SU-DHL-6 (cell line): ENCODE measurements around the gene PMFBP1.

Source experiments
- H2AFZ ChIP-seq: fragments of 200-600 bp; sonication (generic); 2 replicates; pipeline ENCODE4 v1.6.1; 2014; ENCODE audit warnings: low read depth, mild to moderate bottlenecking, moderate library complexity, mixed read lengths, antibody characterized with exemption, low read length; ENCODE audit not compliant: severe bottlenecking
- H3F3A ChIP-seq: fragments of 200-600 bp; shearing (Covaris generic); 2 replicates; pipeline ENCODE4 v1.6.0; 2016; ENCODE audit warnings: antibody characterized with exemption, mild to moderate bottlenecking; ENCODE audit not compliant: insufficient read depth
- H3K27ac ChIP-seq: fragments of 200-600 bp; sonication (generic); 2 replicates; pipeline ENCODE4 v1.5.1; 2016; ENCODE audit warnings: low read depth, mild to moderate bottlenecking, low read length, moderate library complexity, mixed read lengths
- H3K27me3 ChIP-seq: fragments of 200-600 bp; sonication (generic), shearing (Covaris generic); 2 replicates; pipeline ENCODE4 v1.6.0; 2014; ENCODE audit warnings: mild to moderate bottlenecking, low read length
- H3K36me3 ChIP-seq: fragments of 200-600 bp; sonication (generic); 2 replicates; pipeline ENCODE4 v1.6.1; 2014; ENCODE audit warnings: mild to moderate bottlenecking, low read length, mixed read lengths
- H3K4me2 ChIP-seq: fragments of 300-600, 200-600 bp; shearing (Covaris generic), sonication (generic); 2 replicates; pipeline ENCODE4 v1.6.0; 2014; ENCODE audit warnings: low read length, low read depth, mild to moderate bottlenecking; ENCODE audit not compliant: poor library complexity, severe bottlenecking
- H3K4me3 ChIP-seq: fragments of 200-600 bp; sonication (generic); 2 replicates; pipeline ENCODE4 v1.5.1; 2014; ENCODE audit warnings: antibody characterized with exemption, low read length, mild to moderate bottlenecking, mixed read lengths; ENCODE audit not compliant: insufficient read depth, poor library complexity, severe bottlenecking
- H3K79me2 ChIP-seq: fragments of 200-600 bp; sonication (generic); 2 replicates; pipeline ENCODE4 v1.6.1; 2014; ENCODE audit warnings: mild to moderate bottlenecking, low read length, moderate library complexity; ENCODE audit not compliant: insufficient read depth
- H3K9ac ChIP-seq: fragments of 200-600 bp; sonication (generic); 2 replicates; pipeline ENCODE4 v1.7.0; 2014; ENCODE audit warnings: mild to moderate bottlenecking, low read length
- H3K9me2 ChIP-seq: fragments of 200-600 bp; sonication (generic); replicated peaks from 2 replicates; pipeline ENCODE4 v1.6.1; 2014; ENCODE audit warnings: low read length; ENCODE audit not compliant: insufficient read depth
- H3K9me3 ChIP-seq: fragments of 200-600 bp; sonication (generic); 2 replicates; pipeline ENCODE4 v1.6.1; 2014; ENCODE audit warnings: low read length, mixed read lengths; ENCODE audit not compliant: insufficient read depth
- H4K20me1 ChIP-seq: fragments of 200-600 bp; sonication (generic); 2 replicates; pipeline ENCODE4 v1.6.1; 2014; ENCODE audit warnings: low read depth, mild to moderate bottlenecking, antibody characterized with exemption, low read length, moderate library complexity, mixed read lengths
- EZH2phosphoT487 ChIP-seq: fragments of 200-600 bp; sonication (generic), shearing (Covaris generic); conservative IDR thresholded peaks from 2 replicates; pipeline ENCODE4 v1.6.1; 2018; ENCODE audit warnings: mild to moderate bottlenecking, antibody characterized with exemption, low read length, moderate library complexity, mixed read lengths
- TF ChIP-seq, protein P1 (sequence below): fragments of 200-600 bp; sonication (generic); IDR thresholded peaks from one replicate; pipeline ENCODE4 v1.5.1; 2017; ENCODE audit warnings: antibody characterized with exemption, mild to moderate bottlenecking, low read length, moderate library complexity; ENCODE audit not compliant: insufficient read depth, poor library complexity, severe bottlenecking

The PMFBP1 gene

GRCh38 chr16:72159386-72159785 is 12.6 kb downstream of the PMFBP1 start:
- H2AFZ ChIP-seq: no peak overlapping the region
- no peaks in the 10 kb centered on the region for H3K36me3 ChIP-seq

DNA sequence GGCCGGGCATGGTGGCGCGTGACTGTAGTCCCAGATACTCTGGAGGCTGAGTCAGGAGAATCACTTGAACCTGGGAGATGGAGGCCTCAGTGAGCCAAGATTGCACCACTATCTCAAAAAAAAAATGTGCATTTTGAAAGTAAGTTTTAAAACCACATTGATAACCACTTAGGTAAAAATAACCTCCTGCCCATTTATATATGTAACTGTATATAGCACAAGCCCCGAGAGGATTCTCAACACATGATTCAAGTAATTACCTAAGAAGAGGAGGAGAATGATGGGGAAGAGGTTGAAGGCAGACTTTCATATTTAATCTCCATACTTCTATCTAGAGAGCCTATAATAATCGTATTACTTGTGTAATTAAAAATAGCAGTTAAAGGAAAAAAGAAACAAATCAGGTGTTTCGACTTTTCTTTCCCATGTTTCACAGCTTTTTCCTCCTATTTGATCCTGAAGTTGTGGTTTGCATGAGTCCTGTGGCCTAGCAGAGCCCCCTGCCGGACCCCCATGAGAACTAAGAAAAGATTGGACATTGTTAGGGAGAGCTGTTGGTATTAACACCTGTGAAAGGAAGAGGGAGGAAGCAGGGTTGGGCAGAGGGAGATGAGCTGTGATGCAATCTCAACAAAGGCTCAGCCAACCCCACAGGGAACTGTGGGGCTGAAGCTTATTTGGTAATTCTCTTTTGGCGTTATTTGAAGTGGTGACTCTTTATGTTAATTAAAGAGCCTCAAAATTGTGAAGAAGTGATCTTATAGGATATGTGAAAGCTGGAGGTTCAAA is 22.1 kb downstream of the PMFBP1 start:
- no peaks in the 10 kb centered on the region for H3K27me3 ChIP-seq
- H3K36me3 ChIP-seq: no peaks in the 10 kb centered on the region
- no peak overlapping the region for H2AFZ ChIP-seq
- no peak overlapping the region for H3K4me3 ChIP-seq
- H3K27ac ChIP-seq: no peak overlapping the region
- H3K9me2 ChIP-seq: no peaks in the 10 kb centered on the region
- H3K9me3 ChIP-seq: no peaks in the 10 kb centered on the region
- no peaks in the 10 kb centered on the region for H3K79me2 ChIP-seq
- H3K9ac ChIP-seq: no peak overlapping the region
- no peak overlapping the region for H3K4me2 ChIP-seq
- TF ChIP-seq, protein P1, sequence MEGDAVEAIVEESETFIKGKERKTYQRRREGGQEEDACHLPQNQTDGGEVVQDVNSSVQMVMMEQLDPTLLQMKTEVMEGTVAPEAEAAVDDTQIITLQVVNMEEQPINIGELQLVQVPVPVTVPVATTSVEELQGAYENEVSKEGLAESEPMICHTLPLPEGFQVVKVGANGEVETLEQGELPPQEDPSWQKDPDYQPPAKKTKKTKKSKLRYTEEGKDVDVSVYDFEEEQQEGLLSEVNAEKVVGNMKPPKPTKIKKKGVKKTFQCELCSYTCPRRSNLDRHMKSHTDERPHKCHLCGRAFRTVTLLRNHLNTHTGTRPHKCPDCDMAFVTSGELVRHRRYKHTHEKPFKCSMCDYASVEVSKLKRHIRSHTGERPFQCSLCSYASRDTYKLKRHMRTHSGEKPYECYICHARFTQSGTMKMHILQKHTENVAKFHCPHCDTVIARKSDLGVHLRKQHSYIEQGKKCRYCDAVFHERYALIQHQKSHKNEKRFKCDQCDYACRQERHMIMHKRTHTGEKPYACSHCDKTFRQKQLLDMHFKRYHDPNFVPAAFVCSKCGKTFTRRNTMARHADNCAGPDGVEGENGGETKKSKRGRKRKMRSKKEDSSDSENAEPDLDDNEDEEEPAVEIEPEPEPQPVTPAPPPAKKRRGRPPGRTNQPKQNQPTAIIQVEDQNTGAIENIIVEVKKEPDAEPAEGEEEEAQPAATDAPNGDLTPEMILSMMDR: no peak
- no peak for TF ChIP-seq EZH2phosphoT487
- H4K20me1 ChIP-seq: no peaks in the 10 kb centered on the region
- H3F3A ChIP-seq: no peaks in the 10 kb centered on the region

More at GRCh38 chr16:72159386-72159785, 12.6 kb downstream of the PMFBP1 start:
- Histone ChIP-seq H3K27me3 (no peaks in the 10 kb centered on the region), H3K9me3 (no peaks in the 10 kb centered on the region), H3K79me2 (no peaks in the 10 kb centered on the region), H3K9ac (no peak overlapping the region), H3K4me3 (no peak overlapping the region), H3F3A (no peaks in the 10 kb centered on the region), H3K4me2 (no peak overlapping the region), H3K27ac (no peak overlapping the region), H4K20me1 (no peaks in the 10 kb centered on the region), H3K9me2 (no peaks in the 10 kb centered on the region)
- TF ChIP-seq, protein P1: no peak
- no peak for TF ChIP-seq EZH2phosphoT487

GRCh38 chr16:72142476-72142875 is 29.5 kb downstream of the PMFBP1 start:
- Histone ChIP-seq H3K79me2 (no peaks in the 10 kb centered on the region), H3K9me2 (no peaks in the 10 kb centered on the region), H3K4me3 (no peak overlapping the region), H3K27me3 (no peaks in the 10 kb centered on the region), H3K9me3 (no peaks in the 10 kb centered on the region), H3K27ac (no peak overlapping the region), H3F3A (no peaks in the 10 kb centered on the region), H3K9ac (no peak overlapping the region), H2AFZ (no peak overlapping the region), H3K36me3 (no peaks in the 10 kb centered on the region), H4K20me1 (no peaks in the 10 kb centered on the region), H3K4me2 (no peak overlapping the region)
- TF ChIP-seq EZH2phosphoT487: no peak
- TF ChIP-seq, protein P1: no peak
